ENCODE data around the gene ARHGAP26. TPM values are rescaled to one million over a fixed set of nuclear protein-coding genes. Genes with fewer than 3 reads are reported as not detected.

Gene ARHGAP26
- total RNA-seq, 1 donor from 2014 or later: 8.6 TPM

DNA sequence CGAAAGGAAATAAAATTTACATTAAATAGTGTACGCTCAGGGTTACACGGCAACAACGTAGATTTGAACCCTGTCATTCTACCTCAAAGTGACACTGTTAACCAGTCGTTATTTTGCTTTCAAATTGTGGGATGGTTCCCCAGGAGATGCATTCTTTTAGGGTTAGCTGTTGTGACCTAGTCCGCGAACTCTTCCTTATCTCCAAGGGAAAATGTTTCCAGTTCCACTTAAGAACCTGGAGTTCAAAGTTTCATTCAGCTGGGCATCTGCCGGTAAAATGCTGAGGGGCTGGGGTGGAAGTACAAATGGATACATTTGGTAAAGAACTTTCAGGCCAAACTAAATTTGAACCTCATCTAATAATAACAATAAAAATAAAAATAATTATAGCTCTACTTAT, 368.7 kb downstream of the ARHGAP26 start:
- no peak for DNase-seq (ENCODE audit: low read depth)
- Histone ChIP-seq H3K4me3 (ENCODE audit: low read depth, low read length) (no peak overlapping the region), H3K27me3 (ENCODE audit: control insufficient read depth, insufficient read depth, low read length) (no peaks in the 10 kb centered on the region), H3K36me3 (ENCODE audit: control insufficient read depth, insufficient read depth, low read length) (no peaks in the 10 kb centered on the region)
- TF ChIP-seq, protein P1, sequence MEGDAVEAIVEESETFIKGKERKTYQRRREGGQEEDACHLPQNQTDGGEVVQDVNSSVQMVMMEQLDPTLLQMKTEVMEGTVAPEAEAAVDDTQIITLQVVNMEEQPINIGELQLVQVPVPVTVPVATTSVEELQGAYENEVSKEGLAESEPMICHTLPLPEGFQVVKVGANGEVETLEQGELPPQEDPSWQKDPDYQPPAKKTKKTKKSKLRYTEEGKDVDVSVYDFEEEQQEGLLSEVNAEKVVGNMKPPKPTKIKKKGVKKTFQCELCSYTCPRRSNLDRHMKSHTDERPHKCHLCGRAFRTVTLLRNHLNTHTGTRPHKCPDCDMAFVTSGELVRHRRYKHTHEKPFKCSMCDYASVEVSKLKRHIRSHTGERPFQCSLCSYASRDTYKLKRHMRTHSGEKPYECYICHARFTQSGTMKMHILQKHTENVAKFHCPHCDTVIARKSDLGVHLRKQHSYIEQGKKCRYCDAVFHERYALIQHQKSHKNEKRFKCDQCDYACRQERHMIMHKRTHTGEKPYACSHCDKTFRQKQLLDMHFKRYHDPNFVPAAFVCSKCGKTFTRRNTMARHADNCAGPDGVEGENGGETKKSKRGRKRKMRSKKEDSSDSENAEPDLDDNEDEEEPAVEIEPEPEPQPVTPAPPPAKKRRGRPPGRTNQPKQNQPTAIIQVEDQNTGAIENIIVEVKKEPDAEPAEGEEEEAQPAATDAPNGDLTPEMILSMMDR (IDR thresholded peaks at IDR 0.05; ENCODE audit: insufficient read depth, low read length, poor library complexity, severe bottlenecking): no peak

DNA sequence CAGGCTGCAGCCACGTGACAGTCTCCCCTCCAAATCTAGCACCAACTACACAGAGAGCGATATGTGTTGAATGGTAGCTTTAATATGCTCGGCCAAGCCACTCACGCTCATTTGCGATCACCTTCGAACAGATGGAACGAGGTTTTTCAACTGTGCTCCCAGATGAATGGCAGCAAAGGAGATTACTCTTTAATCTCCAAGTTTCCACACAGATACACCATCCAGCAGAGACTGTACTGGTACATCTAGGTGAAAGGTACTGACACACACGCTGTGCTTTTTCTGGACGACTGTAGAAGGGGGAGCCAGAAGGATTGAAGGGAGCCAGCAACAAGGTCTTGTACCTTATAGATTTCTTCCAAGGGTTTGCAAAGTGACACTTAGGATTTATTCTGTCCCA, 369.4 kb downstream of the ARHGAP26 start:
- TF ChIP-seq, protein P1 (IDR thresholded peaks at IDR 0.05; ENCODE audit: insufficient read depth, low read length, poor library complexity, severe bottlenecking): no peak
- Histone ChIP-seq H3K36me3 (ENCODE audit: control insufficient read depth, insufficient read depth, low read length) (no peaks in the 10 kb centered on the region), H3K4me3 (ENCODE audit: low read depth, low read length) (no peak overlapping the region), H3K27me3 (ENCODE audit: control insufficient read depth, insufficient read depth, low read length) (no peaks in the 10 kb centered on the region)
- DNase-seq (ENCODE audit: low read depth): no peak

DNA sequence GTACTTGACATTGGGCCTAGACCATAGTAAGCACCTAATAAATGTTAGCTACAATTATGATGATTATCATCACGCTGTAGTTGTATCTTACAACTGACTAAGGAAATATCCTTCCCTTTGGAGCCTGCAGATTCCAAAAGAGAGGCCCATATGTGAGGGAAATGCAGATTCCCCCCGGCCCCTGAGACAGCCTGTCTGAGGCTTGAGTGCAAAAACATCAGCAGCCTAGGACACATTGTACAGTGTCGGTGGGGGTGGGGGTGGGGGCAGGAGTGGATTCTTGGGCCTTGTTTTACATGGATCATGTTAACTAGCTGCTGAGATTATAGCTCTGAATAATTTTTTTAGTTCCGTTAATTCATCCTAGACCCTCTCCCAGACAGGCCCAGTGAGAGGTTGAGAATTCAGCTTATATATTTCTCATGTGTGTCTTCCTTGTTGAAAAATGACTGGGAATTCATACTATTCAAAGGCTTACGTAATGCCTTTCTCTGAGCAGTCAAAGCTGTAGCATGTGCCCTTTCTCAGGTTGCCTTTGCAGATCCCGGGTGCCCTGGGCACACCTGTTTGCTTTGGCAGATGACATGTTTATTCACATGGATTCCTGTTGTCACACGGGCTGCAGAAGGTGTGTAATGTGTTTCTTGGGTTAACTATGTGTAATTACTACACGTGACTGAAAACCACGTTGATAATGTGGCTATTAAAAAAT, 370.5 kb downstream of the ARHGAP26 start:
- DNase-seq (ENCODE audit: low read depth): no peak
- H3K36me3 ChIP-seq (ENCODE audit: control insufficient read depth, insufficient read depth, low read length): no peaks in the 10 kb centered on the region
- H3K27me3 ChIP-seq (ENCODE audit: control insufficient read depth, insufficient read depth, low read length): no peaks in the 10 kb centered on the region
- H3K4me3 ChIP-seq (ENCODE audit: low read depth, low read length): no peak overlapping the region
- TF ChIP-seq, protein P1 (IDR thresholded peaks at IDR 0.05; ENCODE audit: insufficient read depth, low read length, poor library complexity, severe bottlenecking): no peak

DNA sequence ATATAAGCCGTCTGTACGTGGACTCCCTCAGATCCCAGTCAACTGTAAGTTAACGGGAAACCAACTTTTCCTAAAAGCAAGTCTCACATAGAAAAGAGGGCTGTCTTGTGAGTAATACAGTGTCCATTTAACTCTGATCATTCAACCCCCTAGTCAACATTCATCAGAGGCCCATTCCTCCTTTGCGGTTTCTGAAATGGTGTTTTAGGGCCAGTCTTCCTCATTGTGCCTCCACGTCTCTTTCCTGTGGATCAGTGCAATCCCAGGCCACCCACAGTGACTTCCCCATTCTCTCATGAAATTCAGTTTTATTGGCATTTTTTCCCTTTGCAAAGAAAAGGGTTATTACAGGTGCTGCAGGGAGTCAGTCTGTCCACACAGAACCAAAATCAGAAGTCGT, 371.5 kb downstream of the ARHGAP26 start:
- H3K27me3 ChIP-seq (ENCODE audit: control insufficient read depth, insufficient read depth, low read length): no peaks in the 10 kb centered on the region
- H3K36me3 ChIP-seq (ENCODE audit: control insufficient read depth, insufficient read depth, low read length): no peaks in the 10 kb centered on the region
- TF ChIP-seq, protein P1 (IDR thresholded peaks at IDR 0.05; ENCODE audit: insufficient read depth, low read length, poor library complexity, severe bottlenecking): no peak
- no peak overlapping the region for H3K4me3 ChIP-seq (ENCODE audit: low read depth, low read length)
- no peak for DNase-seq (ENCODE audit: low read depth)

DNA sequence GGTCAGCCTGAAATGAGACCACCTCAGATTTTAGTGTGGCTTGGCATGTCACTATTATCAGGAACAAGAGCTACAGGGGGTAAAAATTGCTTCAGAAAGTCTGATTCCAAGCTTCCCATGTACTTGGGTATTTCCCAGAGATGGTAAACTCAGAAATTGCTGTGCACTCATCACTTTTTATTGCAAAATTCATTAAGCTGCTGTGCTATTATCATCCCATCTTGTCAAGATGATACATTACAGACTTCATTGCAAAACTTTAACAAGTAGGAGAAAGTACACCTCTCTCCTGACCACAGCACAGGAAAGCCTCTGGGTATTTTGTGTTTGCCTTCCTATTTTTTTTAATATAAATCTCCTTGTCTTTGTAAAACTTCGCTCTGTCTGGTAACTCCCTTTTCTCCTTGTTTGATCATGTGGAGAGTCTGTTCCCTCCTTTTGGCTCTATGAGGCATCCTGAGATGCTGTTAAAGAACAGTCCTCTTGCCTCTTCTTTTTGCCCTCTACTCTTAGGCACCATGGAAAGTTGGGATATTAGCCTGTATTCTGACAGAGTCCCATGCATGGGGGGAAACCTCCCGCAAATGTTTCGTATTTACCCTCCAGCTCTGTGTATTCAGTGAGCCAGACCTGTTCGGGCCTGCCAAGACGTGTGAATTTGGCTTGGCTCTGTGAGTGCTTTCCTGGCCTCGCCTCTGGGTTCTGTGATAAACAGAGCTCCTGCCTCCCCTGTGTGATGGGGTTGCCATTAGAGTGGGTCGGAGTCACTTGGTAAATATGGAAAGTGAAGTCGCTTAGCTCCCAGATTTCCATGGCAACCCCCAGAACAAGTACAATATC, 372.6 kb downstream of the ARHGAP26 start:
- DNase-seq (ENCODE audit: low read depth): no peak
- Histone ChIP-seq H3K36me3 (ENCODE audit: control insufficient read depth, insufficient read depth, low read length) (no peaks in the 10 kb centered on the region), H3K4me3 (ENCODE audit: low read depth, low read length) (no peak overlapping the region), H3K27me3 (ENCODE audit: control insufficient read depth, insufficient read depth, low read length) (no peaks in the 10 kb centered on the region)
- TF ChIP-seq, protein P1 (IDR thresholded peaks at IDR 0.05; ENCODE audit: insufficient read depth, low read length, poor library complexity, severe bottlenecking): no peak
